HUDEP-2 (cell line): ENCODE results near the gene RSRC1.
"Not testable (repeated sequence)": the region's sequence is repeated elsewhere in the genome, so short reads cannot be mapped to it uniquely, and the experiment has no call there.

ENCODE experiments used
- DNase-seq, 76 experiments: peaks; one replicate each; lab custom pipeline; 2025; ENCODE audit not compliant: unreplicated experiment in 76 of 76; lab: John Stamatoyannopoulos, UW

The RSRC1 gene

DNA sequence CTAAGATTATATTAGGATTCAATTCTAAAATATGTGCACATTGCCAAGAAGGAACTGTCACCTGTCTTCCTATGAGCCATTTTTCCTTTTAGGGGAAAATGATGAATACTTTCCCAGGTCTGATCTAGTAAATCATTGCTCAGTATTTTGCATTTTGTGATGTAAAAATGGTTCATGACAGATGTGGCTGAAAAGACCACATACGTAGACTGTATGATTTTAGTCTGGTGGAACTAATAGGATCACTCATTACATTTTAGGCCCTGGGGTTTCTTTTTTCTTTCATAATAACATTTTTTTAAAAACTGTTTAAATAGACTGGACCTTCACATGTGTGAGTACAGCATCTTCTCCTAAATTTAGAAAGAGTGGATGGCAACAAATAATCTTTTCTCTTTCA is 259.4 kb downstream of the RSRC1 start:
- no peak for DNase-seq

DNA sequence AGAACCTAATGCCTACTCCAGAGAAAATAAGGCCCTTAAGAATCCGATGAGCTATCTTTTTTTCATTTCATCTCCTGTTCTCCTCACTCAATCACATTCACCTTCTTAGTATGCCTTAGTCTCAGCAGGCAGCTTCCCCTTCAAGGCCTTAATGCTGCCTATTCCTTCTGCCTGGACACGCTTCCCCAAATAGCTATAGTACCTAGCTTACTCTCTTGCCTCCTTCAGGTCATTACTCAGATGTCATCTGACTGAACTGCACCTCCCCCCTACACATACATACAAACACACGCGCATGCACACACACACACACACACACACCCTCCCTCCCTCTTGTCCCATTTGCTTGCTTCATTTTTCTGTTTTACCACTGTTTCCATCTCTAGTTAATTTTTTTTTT is 269.6 kb downstream of the RSRC1 start:
- DNase-seq: no peak

DNA sequence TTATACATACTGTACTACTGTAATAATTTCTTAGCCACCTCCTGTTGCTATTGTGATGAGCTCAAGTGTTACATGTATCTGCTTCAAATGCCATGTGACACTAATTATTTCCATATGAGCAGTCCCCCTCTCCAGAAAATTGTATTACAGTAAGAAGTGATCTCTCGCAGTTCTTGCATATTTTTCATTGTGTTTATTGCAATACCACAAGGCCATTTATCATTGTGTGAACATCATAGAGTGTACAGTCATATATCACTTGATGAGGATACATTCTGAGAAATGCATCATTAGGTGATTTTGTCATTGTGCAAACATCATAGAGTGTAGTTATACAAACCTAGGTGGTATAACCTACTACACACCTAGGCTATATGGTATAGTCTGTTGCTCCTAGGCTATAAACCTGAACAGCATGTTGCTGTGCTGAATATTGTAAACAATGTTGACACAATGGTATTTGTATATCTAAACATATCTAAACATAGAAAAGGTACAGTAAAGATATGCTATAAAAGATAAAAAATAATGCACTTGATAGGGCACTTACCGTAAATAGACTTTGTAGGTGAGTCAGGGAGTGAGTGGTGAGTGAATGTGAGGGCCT is 271.5 kb downstream of the RSRC1 start:
- no peak for DNase-seq

DNA sequence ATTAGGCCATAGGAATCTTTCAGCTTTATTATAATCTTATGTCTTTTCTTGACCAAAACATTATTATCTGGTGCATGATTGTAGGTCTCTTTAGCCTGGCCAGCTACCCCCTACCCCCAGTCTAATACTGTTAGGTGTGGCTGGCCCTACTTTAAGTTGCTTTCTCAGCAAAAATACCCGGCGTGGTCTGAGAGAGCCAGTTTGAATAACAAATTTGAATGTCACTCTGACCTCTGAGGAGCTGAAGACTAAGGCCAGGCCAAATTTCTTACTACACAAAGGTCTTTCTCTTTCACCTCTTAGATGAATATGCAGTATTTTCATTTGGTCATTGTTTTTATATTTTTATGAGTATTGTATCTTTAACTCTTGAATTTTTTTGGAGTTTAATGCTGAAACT is 272.6 kb downstream of the RSRC1 start:
- DNase-seq: no peak

DNA sequence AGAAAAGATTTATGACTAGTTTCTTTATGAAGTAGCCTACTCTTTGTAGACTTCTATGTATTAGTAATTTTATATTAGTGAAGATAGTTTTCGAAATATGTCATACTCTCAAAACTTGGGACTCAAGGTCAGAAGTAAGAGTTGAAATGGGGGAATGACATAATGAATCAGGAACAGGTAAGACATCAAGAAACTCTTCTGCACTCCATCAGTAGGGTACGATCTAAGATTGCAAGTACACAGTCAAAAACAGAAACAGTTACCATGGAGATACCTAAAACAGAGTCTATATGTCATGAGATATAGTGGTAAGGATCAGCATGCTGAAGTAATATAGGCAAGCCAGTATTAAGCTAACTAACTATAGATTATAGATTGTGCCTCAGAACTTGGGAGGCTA is 274.1 kb downstream of the RSRC1 start:
- DNase-seq: no peak

DNA sequence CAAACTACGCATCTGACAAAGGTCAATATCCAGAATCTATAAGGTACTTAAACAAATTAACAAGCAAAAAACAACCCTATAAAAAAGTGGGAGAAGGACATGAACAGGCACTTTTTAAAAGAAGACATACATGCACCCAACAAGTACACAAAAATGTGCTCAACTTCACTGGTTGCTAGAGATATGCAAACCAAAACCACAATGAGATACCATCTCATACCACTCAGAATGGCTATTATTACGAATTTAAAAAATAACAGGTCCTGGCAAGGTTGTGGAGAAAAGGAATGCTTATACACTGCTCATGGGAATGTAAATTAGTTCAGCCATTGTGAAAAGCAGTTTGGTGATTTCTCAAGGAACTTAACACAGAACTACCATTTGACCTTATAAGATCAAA is 285.5 kb downstream of the RSRC1 start:
- DNase-seq: no peak

DNA sequence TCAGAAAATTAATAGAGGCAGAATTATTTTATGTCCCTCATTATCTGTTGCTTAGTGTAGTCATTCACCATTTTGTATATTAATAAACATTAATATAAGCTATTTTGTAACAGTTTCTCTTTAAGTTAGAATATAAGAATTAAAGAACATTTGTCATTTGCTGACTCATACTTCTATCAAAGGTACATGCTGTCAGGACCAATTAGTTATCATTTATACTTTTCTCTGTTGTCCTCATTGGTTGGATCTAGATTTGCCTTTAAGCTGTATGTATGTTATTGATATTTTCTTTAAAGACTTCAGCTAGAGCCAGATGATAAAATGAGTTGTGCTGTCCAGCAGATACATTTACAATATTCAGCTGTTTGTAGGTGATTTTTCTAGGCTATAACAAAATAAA is 292.7 kb downstream of the RSRC1 start:
- DNase-seq: no peak

DNA sequence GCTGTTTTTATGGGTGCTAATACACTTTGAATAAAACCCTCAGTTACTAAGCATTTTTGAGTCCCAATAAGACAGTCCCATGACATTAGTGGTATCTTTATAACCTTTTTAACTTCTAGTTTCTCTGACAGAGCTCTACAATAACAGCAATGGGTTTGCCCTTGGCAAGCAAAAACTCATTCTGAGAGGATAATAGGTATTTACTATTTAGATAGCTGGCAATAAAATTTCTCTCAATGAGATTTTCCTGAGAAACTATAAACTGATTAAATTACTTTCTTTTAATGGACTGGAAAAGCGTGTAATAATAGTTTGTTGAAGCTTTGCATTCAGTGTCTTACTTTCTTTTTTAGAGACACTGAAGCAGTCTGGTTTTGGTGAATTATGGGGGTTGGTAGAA is 293.1 kb downstream of the RSRC1 start:
- no peak for DNase-seq

DNA sequence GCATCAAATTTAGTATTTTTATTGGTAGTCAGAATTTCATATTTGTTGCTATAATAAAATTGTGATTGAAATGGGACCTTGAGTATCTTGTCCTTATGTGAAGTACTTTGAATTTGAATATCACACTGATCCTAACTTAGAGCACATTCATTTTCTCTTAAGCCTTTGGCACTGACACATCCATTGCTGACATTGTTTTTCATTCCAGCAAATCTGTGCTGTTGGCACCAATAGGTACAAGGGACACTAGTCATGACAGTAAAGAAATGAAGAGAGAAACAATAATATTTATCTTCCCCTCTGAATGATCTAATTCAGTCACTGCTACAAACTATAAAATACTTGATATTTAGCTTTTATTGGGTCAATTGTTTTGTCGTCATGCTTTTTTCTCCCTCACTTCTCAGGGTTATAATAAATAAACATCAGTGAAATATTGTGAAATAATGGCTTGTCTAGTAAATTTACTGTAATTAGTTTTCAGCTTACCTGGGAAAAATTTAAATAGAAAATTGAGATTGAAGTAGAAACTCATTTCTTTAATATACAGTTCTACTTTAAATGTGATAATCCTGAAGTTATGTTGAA is 294.3 kb downstream of the RSRC1 start:
- no peak for DNase-seq

DNA sequence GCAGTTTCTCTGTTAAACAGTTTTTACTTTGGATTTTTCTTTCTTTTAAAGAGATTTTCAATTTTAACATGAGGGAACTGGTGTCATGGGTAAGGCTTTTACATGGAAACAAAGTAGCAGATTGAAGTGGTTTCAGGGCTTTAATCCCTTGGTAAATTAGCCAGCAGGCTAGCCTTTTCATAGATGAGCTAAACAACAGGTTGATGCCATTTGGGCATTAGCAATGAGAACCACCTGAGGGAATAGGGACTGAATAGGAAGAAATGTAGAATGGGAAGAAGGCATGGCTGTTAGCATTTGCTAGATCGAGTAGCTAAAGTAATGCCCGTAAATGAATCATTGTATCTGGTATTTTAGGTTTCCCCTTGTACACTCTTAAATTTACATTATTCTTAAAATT is 295.6 kb downstream of the RSRC1 start:
- DNase-seq: no peak

DNA sequence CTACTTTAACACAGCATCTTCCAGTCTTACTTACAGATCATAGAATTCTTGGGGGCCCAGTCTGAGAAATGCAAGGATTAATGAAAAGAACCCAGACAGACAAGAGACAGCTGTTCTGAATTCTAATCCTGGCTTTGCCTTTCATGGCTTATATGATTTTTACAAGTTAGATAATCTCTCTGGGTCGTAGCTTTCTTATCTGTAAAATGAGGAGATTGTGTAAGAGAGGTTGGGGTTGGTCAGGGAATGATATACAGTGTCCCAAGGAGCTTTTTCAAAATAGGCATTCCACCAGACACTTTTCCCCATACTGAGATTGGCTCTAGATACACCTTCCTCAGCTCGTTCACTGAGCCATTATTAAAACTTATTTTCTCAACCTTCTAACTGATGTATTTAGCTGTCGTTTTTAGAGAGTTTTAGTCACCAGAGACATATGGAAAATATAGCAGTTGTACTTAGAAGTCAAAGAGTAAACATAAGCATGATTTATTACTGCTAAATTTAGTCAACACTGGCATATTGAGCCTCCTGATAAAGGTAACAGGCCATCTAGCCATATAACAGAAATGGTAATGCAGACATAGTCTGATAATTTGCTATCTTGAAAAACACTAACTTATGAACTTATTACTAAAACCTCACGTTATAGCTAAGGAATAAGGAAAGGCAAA is 298.1 kb downstream of the RSRC1 start:
- no peak for DNase-seq

DNA sequence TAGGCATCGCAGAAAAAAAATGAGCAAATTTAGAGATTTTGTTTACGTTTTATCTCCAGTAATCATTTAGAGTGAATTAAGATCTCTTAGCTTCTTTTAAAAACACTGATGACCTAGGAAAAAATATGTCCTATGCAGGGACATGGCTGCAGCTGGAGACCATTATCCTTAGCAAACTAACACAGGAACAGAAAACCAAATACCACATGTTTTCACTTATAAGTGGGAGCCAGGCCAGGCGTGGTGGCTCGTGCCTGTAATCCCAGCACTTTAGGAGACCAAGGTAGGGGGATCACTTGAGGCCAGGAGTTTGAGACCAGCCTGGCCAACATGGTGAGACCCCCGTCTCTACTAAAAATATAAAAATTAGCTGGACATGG is 298.6 kb downstream of the RSRC1 start:
- DNase-seq: not testable (repeated sequence)

DNA sequence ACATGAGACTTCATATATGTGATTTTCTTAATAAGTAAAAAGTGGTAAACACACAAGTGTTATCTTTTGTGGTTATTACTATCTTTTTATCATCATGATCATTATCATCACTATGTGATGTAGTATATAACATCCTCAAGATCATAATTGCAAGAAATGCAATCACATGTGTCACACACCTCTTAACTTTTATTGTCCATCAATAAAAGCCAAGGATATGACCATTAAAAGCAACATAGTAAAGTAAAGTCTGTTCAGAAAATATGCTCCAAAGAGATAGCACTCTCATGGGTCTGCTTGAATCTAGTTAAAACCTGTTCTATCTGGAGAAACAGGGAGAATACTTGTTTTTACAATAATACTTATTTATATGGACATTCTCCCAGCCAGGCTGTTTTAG is 308.1 kb downstream of the RSRC1 start:
- DNase-seq: no peak

DNA sequence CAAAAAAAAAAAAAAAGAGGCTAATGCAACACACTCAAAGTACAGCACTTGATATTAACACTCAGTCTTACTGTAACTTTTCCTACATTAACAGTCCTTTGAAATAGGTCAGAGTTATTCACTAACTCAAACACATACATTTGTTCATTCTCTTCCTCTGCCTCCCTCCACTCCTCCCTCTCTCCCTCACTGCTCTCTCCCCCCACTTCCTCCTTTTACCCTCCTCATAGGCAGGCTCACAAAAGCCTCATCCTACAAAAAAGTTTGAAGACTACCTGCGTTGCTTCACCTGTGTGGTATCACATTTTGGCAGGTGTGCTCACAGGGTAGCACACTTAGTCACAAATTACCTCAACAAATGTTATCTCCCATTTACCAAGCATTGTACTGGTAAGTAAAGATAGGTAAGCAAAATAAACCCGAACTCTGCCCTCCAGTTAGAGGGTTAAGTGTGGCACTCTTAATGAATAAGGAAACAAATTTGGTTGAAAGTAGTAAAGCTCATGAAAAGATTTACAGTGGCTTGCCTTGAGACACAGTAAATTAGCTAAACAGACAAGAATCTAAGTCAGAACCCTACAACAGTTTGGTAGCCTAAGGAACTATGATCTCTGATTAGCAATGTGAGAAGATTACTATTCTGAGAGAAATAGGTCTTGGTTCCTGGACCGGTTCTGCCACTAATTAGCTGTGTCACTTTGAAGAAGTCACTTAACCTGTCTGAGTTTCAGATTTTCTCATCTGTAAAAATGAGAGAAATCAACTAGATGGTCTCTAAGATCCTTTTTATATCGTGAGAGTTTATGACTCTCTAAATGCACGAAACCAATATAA is 310.1 kb downstream of the RSRC1 start:
- DNase-seq: no peak

DNA sequence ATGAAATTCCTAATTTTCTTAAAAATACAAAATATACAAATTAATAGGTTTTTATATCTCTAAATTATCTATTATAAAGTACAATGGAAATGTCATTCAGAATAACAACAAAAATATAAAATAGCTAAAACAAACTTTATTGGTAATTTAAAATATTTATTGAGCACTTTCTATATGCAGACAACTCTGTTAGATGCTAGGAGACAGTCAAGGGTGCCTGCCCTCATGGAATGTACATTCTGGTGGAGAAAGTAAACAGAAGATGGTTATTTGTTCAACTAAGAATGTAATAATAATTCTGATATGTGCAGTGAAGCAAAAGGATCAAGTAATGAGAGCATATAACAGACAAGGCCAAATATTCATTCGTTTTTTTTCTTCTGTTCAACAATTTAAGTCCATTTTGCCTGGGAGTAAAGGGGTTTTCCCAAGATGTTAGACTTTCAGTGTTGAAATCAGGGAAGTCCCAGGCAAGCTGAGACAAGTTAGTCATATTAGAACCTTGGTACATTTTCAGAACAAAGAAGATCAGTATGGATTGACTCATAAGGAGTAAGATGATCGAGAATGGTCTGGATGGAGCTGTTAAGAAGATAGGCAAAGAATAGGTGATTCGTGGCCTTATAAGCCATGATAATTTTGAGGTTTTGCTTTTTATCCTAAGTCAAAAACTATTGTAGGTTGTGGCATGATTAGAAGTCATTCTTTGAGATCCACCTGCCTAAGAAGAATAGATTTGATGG is 310.9 kb downstream of the RSRC1 start:
- no peak for DNase-seq

DNA sequence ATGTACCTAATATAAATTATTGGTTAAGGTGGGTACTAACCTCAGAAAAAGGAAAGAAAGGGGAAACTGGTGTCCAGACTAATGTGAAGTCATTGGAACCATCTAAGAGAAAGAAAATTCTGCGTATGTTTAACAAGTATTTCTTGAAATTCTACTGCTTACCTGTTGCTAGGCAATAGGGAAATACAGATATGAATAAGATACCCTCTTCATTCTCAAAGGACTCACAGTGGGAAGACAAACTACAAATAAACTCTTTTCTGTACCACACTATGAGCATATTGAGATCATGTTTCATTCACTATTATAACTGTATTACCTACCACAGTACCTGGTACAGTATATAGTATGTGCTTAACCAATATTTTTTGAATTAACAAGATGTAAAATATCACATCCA is 320.6 kb downstream of the RSRC1 start:
- no peak for DNase-seq

DNA sequence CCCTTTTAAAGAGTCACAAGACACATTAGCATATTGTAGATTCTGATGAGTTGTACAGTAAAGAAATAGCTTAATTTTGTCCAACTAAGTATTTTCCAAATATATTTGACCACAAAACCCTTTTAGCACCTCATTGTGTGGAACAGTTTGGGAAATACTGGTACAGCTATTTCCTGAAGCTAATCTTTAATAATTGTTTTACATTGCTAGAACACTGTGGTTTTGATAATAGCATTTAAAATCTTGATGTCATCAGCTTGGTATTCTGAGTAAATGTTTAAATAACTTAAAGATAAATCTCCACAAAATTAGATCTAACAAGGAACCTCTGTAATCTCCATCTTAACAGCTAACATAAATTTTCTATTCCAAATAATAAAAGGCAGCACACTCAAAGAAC is 321.1 kb downstream of the RSRC1 start:
- no peak for DNase-seq

DNA sequence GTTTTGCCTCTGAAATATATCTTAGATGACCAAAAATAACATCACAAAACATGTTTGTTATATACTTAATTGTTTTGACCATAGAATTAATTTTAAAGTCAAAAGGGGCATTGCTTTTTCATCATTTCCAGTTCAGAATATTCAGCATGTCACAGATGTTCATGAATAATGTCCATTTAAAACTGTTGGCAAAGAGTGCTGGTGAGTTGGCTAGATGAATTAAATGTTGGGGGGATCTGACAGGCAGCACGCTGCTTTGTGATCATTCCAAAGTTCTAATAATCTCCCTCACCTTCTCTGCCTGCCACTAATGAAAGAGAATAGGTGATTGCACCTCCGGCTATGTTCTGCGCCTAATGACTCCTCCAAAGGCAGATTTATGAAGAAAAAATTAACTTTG is 321.9 kb downstream of the RSRC1 start:
- no peak for DNase-seq

DNA sequence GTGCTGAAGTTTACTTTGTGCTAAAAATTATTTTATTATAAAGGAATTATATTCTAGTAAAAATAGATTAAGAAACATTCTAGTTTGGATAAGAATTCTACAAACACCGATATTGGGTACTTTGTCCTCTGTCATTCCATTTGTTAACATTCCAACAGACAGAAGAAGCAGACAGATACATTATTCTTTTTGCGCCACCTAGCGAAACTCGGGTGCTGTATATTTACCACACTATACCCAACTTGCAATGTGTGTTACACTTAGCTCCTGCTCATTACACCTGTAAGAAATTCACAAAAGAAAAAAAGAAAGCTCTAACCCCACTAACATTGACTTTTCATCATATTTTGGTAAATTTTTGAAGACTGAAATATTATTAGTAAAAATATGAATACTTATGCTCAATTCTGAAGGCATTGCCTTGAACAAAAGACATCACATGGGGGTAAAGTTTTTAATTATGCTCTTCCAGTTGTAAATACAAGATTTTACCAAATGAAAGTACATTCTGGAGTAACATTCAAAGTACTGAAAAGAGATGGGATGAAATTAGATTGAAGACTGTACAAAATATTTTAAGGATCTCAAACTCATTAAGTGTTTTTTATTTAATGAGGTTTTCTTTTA is 324.6 kb downstream of the RSRC1 start:
- peak in 55 of 76 experiments; percentile 1 to 71 (median 36) for DNase-seq

DNA sequence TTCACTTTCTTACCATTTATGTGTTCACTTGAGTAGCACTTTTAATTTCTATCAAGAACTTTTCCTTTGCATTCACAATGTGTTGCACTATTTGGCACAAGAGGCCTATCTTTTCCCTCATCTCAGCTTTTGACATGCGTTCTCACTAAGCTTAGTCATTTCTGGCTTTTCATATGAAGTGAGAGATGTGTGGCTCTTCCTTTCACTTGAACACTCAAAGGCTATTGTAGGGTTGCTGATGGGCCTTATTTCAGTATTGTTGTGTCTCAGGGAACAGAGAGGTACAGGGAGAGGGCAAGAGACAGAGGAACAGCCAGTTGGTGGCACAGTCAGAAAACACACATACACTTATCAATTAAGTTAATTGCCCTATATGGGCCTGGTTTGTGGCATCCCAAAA is 333.7 kb downstream of the RSRC1 start:
- DNase-seq: no peak

DNA sequence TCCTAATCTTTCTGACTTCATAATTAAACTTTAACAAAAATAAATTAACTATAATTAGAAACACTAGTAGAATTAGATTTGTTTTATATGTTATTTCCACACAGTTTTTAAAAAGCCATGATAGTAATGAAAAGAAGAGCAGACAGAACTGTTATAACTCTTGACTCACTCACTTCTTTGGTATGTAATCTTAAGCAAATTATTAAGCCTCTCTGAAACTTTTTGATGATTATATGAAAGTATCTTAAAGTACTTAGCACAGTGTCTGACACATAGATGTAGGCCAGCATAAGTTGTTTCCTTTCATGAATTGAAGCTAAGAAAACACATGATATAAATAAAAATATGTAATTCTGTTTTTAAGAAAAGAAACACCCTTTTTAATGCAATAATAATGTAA is 337.5 kb downstream of the RSRC1 start:
- DNase-seq: no peak
